Ishikawa (cell line): Measurements from ENCODE around the gene RNF169.

Experiments
- CEBPB ChIP-seq: IDR thresholded peaks from 2 replicates; pipeline ENCODE4 v1.6.1; 2012
- CREB1 ChIP-seq: IDR thresholded peaks from 2 replicates; pipeline ENCODE4 v1.6.1; 2012; ENCODE audit warnings: low read depth
- EGR1 ChIP-seq: IDR thresholded peaks from 2 replicates; pipeline ENCODE4 v1.6.1; 2012
- EP300 ChIP-seq: IDR thresholded peaks from 2 replicates; pipeline ENCODE4 v1.6.1; 2012; ENCODE audit warnings: borderline replicate concordance
- FOXM1 ChIP-seq: IDR thresholded peaks from 2 replicates; pipeline ENCODE4 v1.6.1; 2012; ENCODE audit warnings: low read depth, borderline replicate concordance
- MAX ChIP-seq: IDR thresholded peaks from 2 replicates; pipeline ENCODE4 v1.6.1; 2012
- NFIC ChIP-seq: IDR thresholded peaks from 2 replicates; pipeline ENCODE4 v1.6.1; 2012
- RAD21 ChIP-seq: IDR thresholded peaks from 2 replicates; pipeline ENCODE4 v1.6.1; 2012; ENCODE audit warnings: low read depth
- REST ChIP-seq: IDR thresholded peaks from 2 replicates; pipeline ENCODE4 v1.6.1; 2012; ENCODE audit warnings: low read depth, mild to moderate bottlenecking
- TAF1 ChIP-seq: IDR thresholded peaks from 2 replicates; pipeline ENCODE4 v1.6.1; 2012; ENCODE audit warnings: low read depth, mild to moderate bottlenecking
- TCF12 ChIP-seq: IDR thresholded peaks from 2 replicates; pipeline ENCODE4 v1.6.1; 2012; ENCODE audit warnings: low read depth
- TEAD4 ChIP-seq: IDR thresholded peaks from 2 replicates; pipeline ENCODE4 v1.6.1; 2012
- USF1 ChIP-seq: IDR thresholded peaks from 2 replicates; pipeline ENCODE4 v1.6.1; 2012
- YY1 ChIP-seq: IDR thresholded peaks from 2 replicates; pipeline ENCODE4 v1.6.1; 2012; ENCODE audit warnings: low read depth
- ZBTB7A ChIP-seq: IDR thresholded peaks from 2 replicates; pipeline ENCODE4 v1.6.1; 2012; ENCODE audit warnings: low read depth

RNF169 gene

GRCh38 chr11:74775762-74776161, 27.1 kb downstream of the RNF169 start:
- TF ChIP-seq EP300, result no peak
- no peak for TF ChIP-seq REST
- TF ChIP-seq ZBTB7A, result no peak

GRCh38 chr11:74776546-74776945, 27.9 kb downstream of the RNF169 start:
- TF ChIP-seq REST, result no peak
- TF ChIP-seq TEAD4, result no peak
- no peak for TF ChIP-seq ZBTB7A
- TF ChIP-seq RAD21, result no peak

GRCh38 chr11:74777038-74777437, 28.4 kb downstream of the RNF169 start:
- TF ChIP-seq FOXM1 (no peak), EGR1 (no peak), REST (no peak), ZBTB7A (no peak), TCF12 (no peak), YY1 (no peak), MAX (no peak), NFIC (no peak), CREB1 (no peak), USF1 (no peak), TAF1 (no peak), TEAD4 (no peak), EP300 (no peak), CEBPB (no peak)

- TF ChIP-seq TCF12, result no peak
- TF ChIP-seq FOXM1, result no peak
- TF ChIP-seq TEAD4, result no peak
- no peak for TF ChIP-seq CEBPB
- TF ChIP-seq TAF1, result no peak
- TF ChIP-seq ZBTB7A, result no peak
- TF ChIP-seq CREB1, result no peak
- no peak for TF ChIP-seq USF1
These were observed 29.2 kb downstream of the RNF169 start for GRCh38 chr11:74777877-74778276.

- TF ChIP-seq CEBPB, result no peak
- no peak for TF ChIP-seq REST
- no peak for TF ChIP-seq MAX
- no peak for TF ChIP-seq TEAD4
- TF ChIP-seq TAF1, result no peak
- TF ChIP-seq EP300, result no peak
- no peak for TF ChIP-seq USF1
- no peak for TF ChIP-seq YY1
- TF ChIP-seq NFIC, result no peak
- TF ChIP-seq FOXM1, result no peak
- no peak for TF ChIP-seq EGR1
- TF ChIP-seq TCF12, result no peak
- TF ChIP-seq CREB1, result no peak
- no peak for TF ChIP-seq ZBTB7A
- no peak for TF ChIP-seq RAD21
These were observed 29.9 kb downstream of the RNF169 start for GRCh38 chr11:74778581-74778980.
